GM18511 (cell line): ENCODE data around the gene SEMA4D.
A peak's percentile ranks its signal among the peaks of the same experiment; 100 is the strongest.
"Not testable (repeated sequence)": the region's sequence is repeated elsewhere in the genome, so short reads cannot be mapped to it uniquely, and the experiment has no call there.

Experiments
- ATAC-seq: cut with Tn5 transposase; IDR thresholded peaks from one replicate; pipeline ENCODE4 v1.9.1; 2021; ENCODE audit warnings: mild to moderate bottlenecking, moderate library complexity; ENCODE audit not compliant: unreplicated experiment

The SEMA4D gene

GRCh38 chr9:89359751-89360261 is 138.1 kb downstream of the SEMA4D start:
- ATAC-seq, result no peak

- no peak for ATAC-seq
Measured at GRCh38 chr9:89358985-89359384, 138.9 kb downstream of the SEMA4D start.

- ATAC-seq, result no peak
Measured at GRCh38 chr9:89358376-89358916, 139.5 kb downstream of the SEMA4D start.

GRCh38 chr9:89357331-89358197 is 140.3 kb downstream of the SEMA4D start:
- ATAC-seq, result no peak

- ATAC-seq, result no peak
Measured at GRCh38 chr9:89356782-89357181, 141.1 kb downstream of the SEMA4D start.

GRCh38 chr9:89354471-89354870 is 143.4 kb downstream of the SEMA4D start:
- ATAC-seq, result no peak

- ATAC-seq, result no peak
Measured at GRCh38 chr9:89353989-89354388, 143.9 kb downstream of the SEMA4D start.

- no peak for ATAC-seq
Measured at GRCh38 chr9:89352874-89353649, 144.9 kb downstream of the SEMA4D start.

GRCh38 chr9:89352451-89352850 is 145.5 kb downstream of the SEMA4D start:
- ATAC-seq, result no peak

GRCh38 chr9:89351584-89352300 is 146.2 kb downstream of the SEMA4D start:
- no peak for ATAC-seq

- no peak for ATAC-seq
Measured at GRCh38 chr9:89350988-89351557, 146.8 kb downstream of the SEMA4D start.

GRCh38 chr9:89349607-89350006 is 148.3 kb downstream of the SEMA4D start:
- ATAC-seq, result no peak

GRCh38 chr9:89347651-89348050 is 150.3 kb downstream of the SEMA4D start:
- no peak for ATAC-seq

- ATAC-seq, result no peak
Measured at GRCh38 chr9:89346696-89347095, 151.2 kb downstream of the SEMA4D start.

GRCh38 chr9:89345476-89345875 is 152.4 kb downstream of the SEMA4D start:
- no peak for ATAC-seq

- not testable (repeated sequence) for ATAC-seq
Measured at GRCh38 chr9:89343812-89344211, 154.1 kb downstream of the SEMA4D start.

GRCh38 chr9:89342948-89343347 is 155.0 kb downstream of the SEMA4D start:
- ATAC-seq, result no peak

GRCh38 chr9:89342213-89342612 is 155.7 kb downstream of the SEMA4D start:
- no peak for ATAC-seq

GRCh38 chr9:89340332-89340731 is 157.6 kb downstream of the SEMA4D start:
- ATAC-seq, result peak; percentile 78

- ATAC-seq, result no peak
Measured at GRCh38 chr9:89339807-89340206, 158.1 kb downstream of the SEMA4D start.

GRCh38 chr9:89330513-89330912 is 167.4 kb downstream of the SEMA4D start:
- no peak for ATAC-seq
